Measurements from ENCODE around the gene GLI3. TPM values are rescaled to one million over a fixed set of nuclear protein-coding genes. Genes with fewer than 3 reads are reported as not detected.

The GLI3 gene
- total and polyA plus RNA-seq, 10 of the 15 experiments (the other 5 are each of a cell fraction or from before 2014, with no cell fraction given) = 0.01 TPM; not detected in 8

GRCh38 chr7:42049761-42050160 lies 187.2 kb downstream of the GLI3 start (continued):
- TF ChIP-seq E2F4 (IDR thresholded peaks at IDR 0.05; ENCODE audit: low read depth, low read length) (no peak), TBL1XR1 (IDR thresholded peaks at IDR 0.05; ENCODE audit: low read depth, low read length) (no peak), IRF4 (IDR thresholded peaks at IDR 0.05; ENCODE audit: low read depth, low read length) (no peak), NFIC (IDR thresholded peaks at IDR 0.05; ENCODE audit: low read depth, low read length) (no peak), HSF1 (IDR thresholded peaks at IDR 0.05; ENCODE audit: low read depth, low read length) (no peak), MEF2B (IDR thresholded peaks at IDR 0.05; ENCODE audit: partially characterized antibody, poor library complexity, severe bottlenecking) (no peak), MXI1 (IDR thresholded peaks at IDR 0.05; ENCODE audit: low read depth, low read length) (no peak)

- H3K27me3 ChIP-seq (replicated peaks in 1 of 2; ENCODE audit: control insufficient read depth in 2 of 2, insufficient read depth in 2 of 2, low read length in 1 of 2) = no peaks in the 10 kb centered on the region; a peak in 3 of 4 replicates
- H3K9ac ChIP-seq (ENCODE audit: control insufficient read depth, insufficient read depth, low read length) = no peak overlapping the region
- H3K9me3 ChIP-seq (replicated peaks; ENCODE audit: control insufficient read depth, insufficient read depth, low read length) = no peaks in the 10 kb centered on the region
- CTCF ChIA-PET = no interaction called here
- in situ Hi-C loops (cut with MboI) = no loop called here
- RAD21 ChIA-PET (ENCODE audit: unreplicated experiment) = no interaction called here
- POLR2A ChIA-PET = no interaction called here
- SMC1A ChIA-PET (ENCODE audit: uncharacterized antibody, unreplicated experiment) = no interaction called here
- DNase-seq (ENCODE audit: low read depth, low spot score) (no peak), FAIRE-seq (no peak), ATAC-seq (no peak)
- 10% methylated on average over 3 of the region's 3 CpGs for WGBS (ENCODE audit: insufficient coverage, insufficient replicate concordance, low lambda C conversion rate, missing lambda C conversion rate)
- no peak overlapping the region for H2AFZ ChIP-seq (ENCODE audit: control insufficient read depth, low read depth, low read length)
- H3K4me3 ChIP-seq = no peak overlapping the region
- no peak for TF ChIP-seq CHD1 (IDR thresholded peaks at IDR 0.05; ENCODE audit: low read depth, low read length)
- TF ChIP-seq IRF3 (IDR thresholded peaks at IDR 0.05) = no peak
- no peak for TF ChIP-seq MYC (IDR thresholded peaks at IDR 0.05; ENCODE audit: insufficient read depth, insufficient read length, insufficient replicate concordance, low read length, severe bottlenecking)
- TF ChIP-seq MXI1 (IDR thresholded peaks at IDR 0.05; ENCODE audit: low read depth, low read length) = no peak
- TF ChIP-seq STAT1 (conservative IDR thresholded peaks at IDR 0.05) = no peak
- no peak for TF ChIP-seq MAX (IDR thresholded peaks at IDR 0.05; ENCODE audit: low read depth, low read length)
- no peak for TF ChIP-seq RAD21 (IDR thresholded peaks at IDR 0.05; ENCODE audit: insufficient read depth, low read depth, low read length)
- TF ChIP-seq EP300 (IDR thresholded peaks at IDR 0.05; ENCODE audit: borderline replicate concordance in 1 of 2, control insufficient read depth in 1 of 2, low read depth in 2 of 2, low read length in 2 of 2) = no peak
- no peak for TF ChIP-seq CBX3 (IDR thresholded peaks at IDR 0.05; ENCODE audit: borderline replicate concordance, low read depth)
- no peaks in the 10 kb centered on the region for H3K79me2 ChIP-seq (ENCODE audit: control insufficient read depth, insufficient read depth, low read length)
- H3K4me1 ChIP-seq (ENCODE audit: control insufficient read depth, insufficient read depth, low read length) = no peaks in the 10 kb centered on the region
- intact Hi-C loops (cut with micrococcal nuclease; ENCODE audit: unreplicated experiment) = no loop called here
- H4K20me1 ChIP-seq (ENCODE audit: control insufficient read depth, insufficient read depth) = no peaks in the 10 kb centered on the region
- H3K27ac ChIP-seq (ENCODE audit: control insufficient read depth, insufficient read depth) = no peak overlapping the region
- no TSS peak for BruUV-seq (replicated peaks)
- H3K36me3 ChIP-seq (ENCODE audit: control insufficient read depth in 2 of 2, insufficient read depth in 2 of 2, low read length in 1 of 2) = no peaks in the 10 kb centered on the region
- H3K4me2 ChIP-seq (ENCODE audit: control insufficient read depth, insufficient read depth) = no peak overlapping the region
Measured at GRCh38 chr7:42046483-42046882, 190.5 kb downstream of the GLI3 start.

Measured in GM12878 (cell line).